Limb (tissue), 2 donors: ENCODE data around the gene PLEKHG4.

Source experiments
- DNase-seq, 2 donors: peaks; one replicate each; pipeline ENCODE4 v3.0.0-alpha.2; 2016; ENCODE audit errors: extremely low spot score in 2 of 2

The PLEKHG4 gene

GRCh38 chr16:67286441-67287235, 7.3 kb downstream of the PLEKHG4 start:
- no peak for DNase-seq

GRCh38 chr16:67287960-67288359, 8.6 kb downstream of the PLEKHG4 start:
- no peak for DNase-seq

DNA sequence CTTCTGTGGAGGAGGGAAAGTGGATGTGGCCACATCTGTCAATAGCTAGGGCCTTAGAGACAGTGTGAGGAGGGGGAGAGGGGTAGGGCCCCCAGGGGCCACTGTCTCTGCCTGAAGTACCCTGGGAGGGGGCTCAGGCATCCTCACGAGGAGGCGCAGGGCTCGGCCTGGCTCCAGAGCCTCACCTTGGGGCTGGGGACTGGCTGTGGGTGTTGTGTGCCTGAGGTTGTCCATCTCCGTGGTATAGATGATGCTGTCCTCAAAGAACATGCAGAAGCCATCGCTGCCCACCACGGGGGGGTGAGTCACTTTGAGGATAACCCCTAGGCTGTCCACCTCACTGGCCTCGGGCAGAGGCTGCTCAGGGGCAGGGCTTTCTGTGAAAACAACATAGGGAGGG, 12.1 kb downstream of the PLEKHG4 start:
- DNase-seq = no peak

- DNase-seq = no peak
These were observed 14.9 kb downstream of the PLEKHG4 start for GRCh38 chr16:67294171-67294757.

GRCh38 chr16:67294938-67295361, 15.6 kb downstream of the PLEKHG4 start:
- DNase-seq = no peak

- DNase-seq = no peak
These were observed 17.1 kb downstream of the PLEKHG4 start for GRCh38 chr16:67296420-67296819.

GRCh38 chr16:67298277-67298676, 18.9 kb downstream of the PLEKHG4 start:
- no peak for DNase-seq

GRCh38 chr16:67299269-67299668, 19.9 kb downstream of the PLEKHG4 start:
- no peak for DNase-seq

- DNase-seq = peak; percentile 50 to 64
These were observed 21.9 kb downstream of the PLEKHG4 start for GRCh38 chr16:67301080-67301782.

- no peak for DNase-seq
These were observed 22.7 kb downstream of the PLEKHG4 start for GRCh38 chr16:67302076-67302475.

GRCh38 chr16:67302970-67303369, 23.6 kb downstream of the PLEKHG4 start:
- DNase-seq = no peak

- DNase-seq = no peak
These were observed 24.7 kb downstream of the PLEKHG4 start for GRCh38 chr16:67304020-67304419.

- DNase-seq = no peak
These were observed 26.1 kb downstream of the PLEKHG4 start for GRCh38 chr16:67305216-67306071.

DNA sequence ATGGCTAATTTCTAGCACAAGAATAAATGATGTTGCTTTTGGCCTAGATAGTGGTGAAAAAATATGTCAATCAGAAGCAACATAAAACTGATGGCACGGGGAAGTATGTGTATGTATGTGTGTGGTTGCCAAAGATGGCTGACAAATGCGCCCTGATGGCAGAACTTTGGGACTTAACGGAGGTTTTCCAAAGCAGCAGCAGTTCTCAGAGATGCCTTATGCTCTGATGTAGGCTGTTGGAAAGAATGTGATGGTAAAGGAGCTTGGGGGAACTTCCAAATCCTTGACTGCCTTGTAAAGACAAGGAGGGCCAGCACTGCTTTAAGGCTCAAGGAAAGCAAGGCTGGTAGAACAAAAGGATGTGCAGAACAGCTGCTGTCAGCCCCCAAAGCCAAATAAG, 31.2 kb downstream of the PLEKHG4 start:
- DNase-seq = no peak

GRCh38 chr16:67311607-67312488, 32.5 kb downstream of the PLEKHG4 start:
- DNase-seq = peak in 1 of 2 donors; percentile 28

- DNase-seq = no peak
These were observed 33.4 kb downstream of the PLEKHG4 start for GRCh38 chr16:67312719-67313118.

- DNase-seq = no peak
These were observed 38.5 kb downstream of the PLEKHG4 start for GRCh38 chr16:67317853-67318252.

- no peak for DNase-seq
These were observed 46.8 kb downstream of the PLEKHG4 start for GRCh38 chr16:67326115-67326471.

DNA sequence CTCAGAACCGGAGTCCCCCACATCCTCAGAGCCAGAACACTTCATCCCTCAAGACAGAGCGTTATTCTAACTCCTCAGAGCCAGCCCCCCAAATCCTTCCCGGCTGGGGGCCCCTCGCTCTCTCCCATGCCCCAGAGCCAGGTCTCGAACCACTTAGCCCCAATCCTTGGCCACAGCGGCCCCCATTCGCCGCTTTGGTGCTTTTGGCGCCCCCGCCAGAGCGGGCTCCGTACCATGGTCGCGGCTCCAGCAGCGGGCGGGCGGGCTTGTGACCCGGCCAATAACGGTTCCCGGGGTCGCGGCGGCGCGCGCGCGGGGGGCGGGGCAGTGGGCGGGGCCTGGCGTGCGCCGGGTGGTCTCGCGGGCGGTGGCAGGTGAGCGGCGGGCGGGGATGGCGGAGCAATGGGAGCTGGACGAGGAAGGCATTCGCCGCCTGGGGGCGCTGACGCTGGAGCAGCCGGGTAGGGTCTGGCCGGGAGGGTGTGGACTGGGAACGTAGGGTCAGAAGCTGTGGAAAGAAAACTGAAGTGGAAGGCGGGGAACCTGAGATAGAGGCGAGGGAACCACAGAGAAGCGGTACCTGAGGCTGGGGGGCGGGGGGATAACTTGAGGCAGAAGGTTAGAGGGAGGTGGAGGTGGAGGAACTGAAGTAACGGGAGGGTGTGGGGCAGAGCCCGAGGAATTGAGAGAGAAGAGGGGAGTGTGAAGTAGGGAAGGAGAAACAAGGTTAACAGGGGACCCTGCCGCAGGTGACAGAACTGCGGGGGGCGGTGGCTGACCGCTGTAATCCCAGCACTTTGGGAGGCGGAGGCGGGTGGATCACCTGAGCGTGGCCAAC, 47.4 kb downstream of the PLEKHG4 start, which contains the start of the genes KCTD19 and LRRC36:
Gene KCTD19 (minus strand): TSS at position 270 of the 838 bp plus-strand sequence. CDS start 34 bp downstream, at position 236.
Gene LRRC36 (plus strand): TSS at position 344 of the 838 bp plus-strand sequence. CDS start 48 bp downstream, at position 392.
- DNase-seq = peak; percentile 21 to 86
